Skin epidermis (tissue), 12 donors: ENCODE data around the gene NEK7.
A peak's percentile ranks its signal among the peaks of the same experiment; 100 is the strongest.

Source experiments
- H3K27ac ChIP-seq, 21 experiments: fragments of 200-600 bp; sonication (generic) in 11 of 21; one replicate each; pipeline ENCODE4 v1.5.0; 2020; ENCODE audit warnings: mild to moderate bottlenecking in 3 of 21, inconsistent platforms in 2 of 21, moderate library complexity in 2 of 21
- H3K4me3 ChIP-seq, 7 experiments: fragments of 200-600 bp; sonication (generic) in 2 of 7; one replicate each; pipeline ENCODE4 v1.5.0; 2020; ENCODE audit warnings: inconsistent platforms in 2 of 7, mild to moderate bottlenecking in 2 of 7, moderate library complexity in 1 of 7

The NEK7 gene

GRCh38 chr1:198166900-198167299 lies 10.1 kb downstream of the NEK7 start:
- Histone ChIP-seq H3K27ac (peak overlapping the region in 6 of 21 experiments; percentile 8 to 98 (median 64)), H3K4me3 (no peak overlapping the region)

- peak overlapping the region in 6 of 21 experiments; percentile 40 to 98 (median 64) for H3K27ac ChIP-seq
Measured at GRCh38 chr1:198167436-198167934, 10.7 kb downstream of the NEK7 start.

GRCh38 chr1:198168227-198168626 lies 11.4 kb downstream of the NEK7 start:
- Histone ChIP-seq H3K27ac (peak overlapping the region in 7 of 21 experiments; percentile 40 to 98 (median 61)), H3K4me3 (no peak overlapping the region)

More at GRCh38 chr1:198167436-198167934, 10.7 kb downstream of the NEK7 start:
- H3K4me3 ChIP-seq = no peak overlapping the region

- peak overlapping the region in 5 of 21 experiments; percentile 5 to 98 (median 61) for H3K27ac ChIP-seq
Measured at GRCh38 chr1:198169672-198170071, 12.9 kb downstream of the NEK7 start.

GRCh38 chr1:198171667-198172540 lies 15.1 kb downstream of the NEK7 start:
- no peak overlapping the region for H3K4me3 ChIP-seq

More at GRCh38 chr1:198169672-198170071, 12.9 kb downstream of the NEK7 start:
- no peak overlapping the region for H3K4me3 ChIP-seq

GRCh38 chr1:198173832-198174231 lies 17.0 kb downstream of the NEK7 start:
- Histone ChIP-seq H3K27ac (peak overlapping the region in 3 of 21 experiments; percentile 9 to 65 (median 39)), H3K4me3 (no peak overlapping the region)

More at GRCh38 chr1:198171667-198172540, 15.1 kb downstream of the NEK7 start:
- H3K27ac ChIP-seq = peak overlapping the region in 2 of 21 experiments; percentile 3 to 98

- Histone ChIP-seq H3K4me3 (no peak overlapping the region), H3K27ac (peak overlapping the region in 5 of 21 experiments; percentile 9 to 65 (median 31))
Measured at GRCh38 chr1:198174297-198174696, 17.5 kb downstream of the NEK7 start.

GRCh38 chr1:198175423-198176170 lies 18.8 kb downstream of the NEK7 start:
- peak overlapping the region in 5 of 21 experiments; percentile 20 to 65 (median 23) for H3K27ac ChIP-seq
- H3K4me3 ChIP-seq = no peak overlapping the region

GRCh38 chr1:198176179-198176578 lies 19.4 kb downstream of the NEK7 start:
- Histone ChIP-seq H3K27ac (peak overlapping the region in 4 of 21 experiments; percentile 20 to 65 (median 22)), H3K4me3 (no peak overlapping the region)

GRCh38 chr1:198177546-198177945 lies 20.7 kb downstream of the NEK7 start:
- no peak overlapping the region for H3K4me3 ChIP-seq
- H3K27ac ChIP-seq = peak overlapping the region in 4 of 21 experiments; percentile 8 to 65 (median 46)

GRCh38 chr1:198178615-198179014 lies 21.8 kb downstream of the NEK7 start:
- H3K27ac ChIP-seq = peak overlapping the region in 3 of 21 experiments; percentile 36 to 65 (median 55)
- H3K4me3 ChIP-seq = no peak overlapping the region

GRCh38 chr1:198179556-198179981 lies 22.8 kb downstream of the NEK7 start:
- Histone ChIP-seq H3K27ac (peak overlapping the region in 6 of 21 experiments; percentile 20 to 65 (median 40)), H3K4me3 (no peak overlapping the region)

- no peak overlapping the region for H3K4me3 ChIP-seq
- H3K27ac ChIP-seq = no peak overlapping the region
Measured at GRCh38 chr1:198183605-198184004, 26.8 kb downstream of the NEK7 start.

GRCh38 chr1:198184516-198184915 lies 27.7 kb downstream of the NEK7 start:
- Histone ChIP-seq H3K4me3 (no peak overlapping the region), H3K27ac (no peak overlapping the region)

GRCh38 chr1:198185146-198185545 lies 28.3 kb downstream of the NEK7 start:
- Histone ChIP-seq H3K4me3 (no peak overlapping the region), H3K27ac (peak overlapping the region in 1 of 21 experiments; percentile 80)

GRCh38 chr1:198185759-198186158 lies 29.0 kb downstream of the NEK7 start:
- H3K4me3 ChIP-seq = no peak overlapping the region
- H3K27ac ChIP-seq = peak overlapping the region in 2 of 21 experiments; percentile 2 to 80

- no peak overlapping the region for H3K4me3 ChIP-seq
- H3K27ac ChIP-seq = peak overlapping the region in 6 of 21 experiments; percentile 24 to 80 (median 64)
Measured at GRCh38 chr1:198186916-198187580, 30.2 kb downstream of the NEK7 start.

GRCh38 chr1:198187973-198188588 lies 31.3 kb downstream of the NEK7 start:
- Histone ChIP-seq H3K27ac (peak overlapping the region in 10 of 21 experiments; percentile 1 to 80 (median 61)), H3K4me3 (no peak overlapping the region)

- H3K4me3 ChIP-seq = no peak overlapping the region
- H3K27ac ChIP-seq = peak overlapping the region in 3 of 21 experiments; percentile 8 to 80 (median 10)
Measured at GRCh38 chr1:198191117-198191516, 34.3 kb downstream of the NEK7 start.
